ENCODE results near the gene TNFSF8. TPM values are rescaled to one million over a fixed set of nuclear protein-coding genes. Genes with fewer than 3 reads are reported as not detected.

The TNFSF8 gene
- polyA plus RNA-seq, 1 of the 3 experiments (the other 2 are of a cell fraction) = not detected

GRCh38 chr9:114869845-114870244 lies 60.5 kb downstream of the TNFSF8 start:
- CTCF ChIA-PET = interaction anchor here (1.3 kb wide), 1 partner anchor 85 kb away, joined by 3 read pairs; no protein-coding TSS in a partner anchor
- Histone ChIP-seq H3K9me3 (no peaks in the 10 kb centered on the region), H3F3A (replicated peaks; ENCODE audit: insufficient read depth) (no peaks in the 10 kb centered on the region), H3K9me2 (no peaks in the 10 kb centered on the region), H3K36me3 (replicated peaks in 1 of 2; ENCODE audit: control insufficient read depth in 1 of 2, insufficient read depth in 2 of 2, low read length in 1 of 2) (no peaks in the 10 kb centered on the region), H2AFZ (ENCODE audit: low read depth) (no peak overlapping the region), H3K9ac (no peak overlapping the region), H3K4me2 (no peak overlapping the region), H3K4me1 (ENCODE audit: control insufficient read depth in 1 of 2, insufficient read depth in 2 of 2, low read depth in 1 of 2, low read length in 1 of 2) (no peaks in the 10 kb centered on the region), H3K79me2 (ENCODE audit: insufficient read depth) (no peaks in the 10 kb centered on the region), H4K20me1 (ENCODE audit: insufficient read depth) (no peaks in the 10 kb centered on the region), H3K4me3 (ENCODE audit: low read depth in 2 of 2, low read length in 1 of 2) (no peak overlapping the region), H3K27me3 (ENCODE audit: insufficient read depth) (no peaks in the 10 kb centered on the region), H3K27ac (ENCODE audit: low read depth in 2 of 2, low read length in 1 of 2) (no peak overlapping the region)
- POLR2A ChIA-PET = no interaction called here
- no peak for DNase-seq
- TF ChIP-seq YY1 (IDR thresholded peaks at IDR 0.05; ENCODE audit: low read depth) = no peak
- no peak for TF ChIP-seq MAX (IDR thresholded peaks at IDR 0.05; ENCODE audit: low read depth)
- no peak for TF ChIP-seq RXRA (IDR thresholded peaks at IDR 0.05; ENCODE audit: borderline replicate concordance, low read depth)
- TF ChIP-seq, protein P1, sequence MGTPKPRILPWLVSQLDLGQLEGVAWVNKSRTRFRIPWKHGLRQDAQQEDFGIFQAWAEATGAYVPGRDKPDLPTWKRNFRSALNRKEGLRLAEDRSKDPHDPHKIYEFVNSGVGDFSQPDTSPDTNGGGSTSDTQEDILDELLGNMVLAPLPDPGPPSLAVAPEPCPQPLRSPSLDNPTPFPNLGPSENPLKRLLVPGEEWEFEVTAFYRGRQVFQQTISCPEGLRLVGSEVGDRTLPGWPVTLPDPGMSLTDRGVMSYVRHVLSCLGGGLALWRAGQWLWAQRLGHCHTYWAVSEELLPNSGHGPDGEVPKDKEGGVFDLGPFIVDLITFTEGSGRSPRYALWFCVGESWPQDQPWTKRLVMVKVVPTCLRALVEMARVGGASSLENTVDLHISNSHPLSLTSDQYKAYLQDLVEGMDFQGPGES (IDR thresholded peaks at IDR 0.05; ENCODE audit: low read depth, low read length) = no peak
- no peak for TF ChIP-seq ELF1 (IDR thresholded peaks at IDR 0.05)
- no peak for TF ChIP-seq MXI1 (IDR thresholded peaks at IDR 0.05; ENCODE audit: low read depth, low read length)
- WGBS (ENCODE audit: low lambda C conversion rate) = 31% methylated on average over 2 of the region's 3 CpGs

DNA sequence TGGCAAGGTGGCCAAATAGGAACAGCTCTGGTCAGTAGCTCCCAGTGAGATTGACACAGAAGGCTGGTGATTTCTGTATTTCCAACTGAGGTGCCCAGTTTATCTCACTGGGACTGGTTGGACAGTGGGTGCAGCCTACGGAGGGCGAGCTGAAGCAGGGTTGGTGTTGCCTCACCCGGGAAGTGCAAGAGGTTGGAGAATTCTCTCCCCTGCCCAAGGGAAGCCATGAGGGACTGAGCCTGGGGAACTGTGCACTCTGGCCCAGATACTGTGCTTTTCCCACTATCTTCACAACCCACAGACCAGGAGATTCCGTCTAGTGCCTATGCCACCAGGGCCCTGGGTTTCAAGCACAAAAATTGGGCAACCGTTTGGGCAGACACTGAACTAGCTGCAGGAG lies 61.0 kb downstream of the TNFSF8 start:
- 70% methylated on average over 5 of the region's 5 CpGs for WGBS (ENCODE audit: low lambda C conversion rate)
- CTCF ChIA-PET = interaction anchor here (1.3 kb wide), 1 partner anchor 84 kb away, joined by 3 read pairs; no protein-coding TSS in a partner anchor
- POLR2A ChIA-PET = no interaction called here

DNA sequence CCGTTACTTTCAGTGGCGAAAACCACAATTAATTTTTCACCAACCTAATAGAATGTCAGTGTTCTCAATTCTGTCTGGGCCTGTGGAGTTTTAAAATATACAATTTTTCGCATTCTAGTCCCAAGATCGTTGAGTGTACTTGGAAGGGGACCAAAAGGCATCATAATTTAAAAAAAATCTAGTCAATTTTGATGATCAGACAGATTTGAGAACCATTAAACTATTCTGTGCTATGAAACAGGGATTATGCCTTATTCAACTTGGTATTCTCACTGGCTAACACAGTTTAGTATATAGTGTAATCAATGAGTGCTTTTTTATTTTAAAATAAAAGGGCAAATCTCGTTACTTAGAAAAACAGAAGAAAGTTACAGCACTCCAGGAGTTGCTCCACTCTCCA lies 63.1 kb downstream of the TNFSF8 start:
- TF ChIP-seq, protein P1 (IDR thresholded peaks at IDR 0.05; ENCODE audit: low read depth, low read length) = no peak
- TF ChIP-seq RXRA (IDR thresholded peaks at IDR 0.05; ENCODE audit: borderline replicate concordance, low read depth) = no peak
- TF ChIP-seq MXI1 (IDR thresholded peaks at IDR 0.05; ENCODE audit: low read depth, low read length) = no peak
- no peak for TF ChIP-seq FOXJ3 (CRISPR knock-in tag; IDR thresholded peaks at IDR 0.05)
- TF ChIP-seq, protein P2, sequence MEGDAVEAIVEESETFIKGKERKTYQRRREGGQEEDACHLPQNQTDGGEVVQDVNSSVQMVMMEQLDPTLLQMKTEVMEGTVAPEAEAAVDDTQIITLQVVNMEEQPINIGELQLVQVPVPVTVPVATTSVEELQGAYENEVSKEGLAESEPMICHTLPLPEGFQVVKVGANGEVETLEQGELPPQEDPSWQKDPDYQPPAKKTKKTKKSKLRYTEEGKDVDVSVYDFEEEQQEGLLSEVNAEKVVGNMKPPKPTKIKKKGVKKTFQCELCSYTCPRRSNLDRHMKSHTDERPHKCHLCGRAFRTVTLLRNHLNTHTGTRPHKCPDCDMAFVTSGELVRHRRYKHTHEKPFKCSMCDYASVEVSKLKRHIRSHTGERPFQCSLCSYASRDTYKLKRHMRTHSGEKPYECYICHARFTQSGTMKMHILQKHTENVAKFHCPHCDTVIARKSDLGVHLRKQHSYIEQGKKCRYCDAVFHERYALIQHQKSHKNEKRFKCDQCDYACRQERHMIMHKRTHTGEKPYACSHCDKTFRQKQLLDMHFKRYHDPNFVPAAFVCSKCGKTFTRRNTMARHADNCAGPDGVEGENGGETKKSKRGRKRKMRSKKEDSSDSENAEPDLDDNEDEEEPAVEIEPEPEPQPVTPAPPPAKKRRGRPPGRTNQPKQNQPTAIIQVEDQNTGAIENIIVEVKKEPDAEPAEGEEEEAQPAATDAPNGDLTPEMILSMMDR (IDR thresholded peaks at IDR 0.05) = no peak
- no peak for TF ChIP-seq RCOR1 (IDR thresholded peaks at IDR 0.05; ENCODE audit: low read length)
- no peak for TF ChIP-seq RAD21 (IDR thresholded peaks at IDR 0.05; ENCODE audit: low read length)
- TF ChIP-seq TCF12 (IDR thresholded peaks at IDR 0.05) = no peak
- Histone ChIP-seq H3K27me3 (ENCODE audit: insufficient read depth) (no peaks in the 10 kb centered on the region), H4K20me1 (ENCODE audit: insufficient read depth) (no peaks in the 10 kb centered on the region), H3K36me3 (replicated peaks in 1 of 2; ENCODE audit: control insufficient read depth in 1 of 2, insufficient read depth in 2 of 2, low read length in 1 of 2) (no peaks in the 10 kb centered on the region), H3K27ac (ENCODE audit: low read depth in 2 of 2, low read length in 1 of 2) (no peak overlapping the region), H3F3A (replicated peaks; ENCODE audit: insufficient read depth) (no peaks in the 10 kb centered on the region), H3K4me1 (ENCODE audit: control insufficient read depth in 1 of 2, insufficient read depth in 2 of 2, low read depth in 1 of 2, low read length in 1 of 2) (no peaks in the 10 kb centered on the region), H3K9me2 (no peaks in the 10 kb centered on the region), H3K79me2 (ENCODE audit: insufficient read depth) (no peaks in the 10 kb centered on the region), H2AFZ (ENCODE audit: low read depth) (no peak overlapping the region), H3K4me3 (ENCODE audit: low read depth in 2 of 2, low read length in 1 of 2) (no peak overlapping the region), H3K9me3 (no peaks in the 10 kb centered on the region), H3K9ac (no peak overlapping the region), H3K4me2 (no peak overlapping the region)
- CTCF ChIA-PET = interaction anchor here (1.2 kb wide), 1 partner anchor 186 kb away, joined by 3 read pairs; no protein-coding TSS in a partner anchor
- WGBS (ENCODE audit: low lambda C conversion rate) = 66% methylated on average over 5 of the region's 5 CpGs
- DNase-seq = no peak
- POLR2A ChIA-PET = no interaction called here

More for the DNA sequence above, 61.0 kb downstream of the TNFSF8 start:
- Histone ChIP-seq H3K36me3 (replicated peaks in 1 of 2; ENCODE audit: control insufficient read depth in 1 of 2, insufficient read depth in 2 of 2, low read length in 1 of 2) (no peaks in the 10 kb centered on the region), H3F3A (replicated peaks; ENCODE audit: insufficient read depth) (no peaks in the 10 kb centered on the region), H2AFZ (ENCODE audit: low read depth) (no peak overlapping the region), H3K27me3 (ENCODE audit: insufficient read depth) (no peaks in the 10 kb centered on the region), H3K79me2 (ENCODE audit: insufficient read depth) (no peaks in the 10 kb centered on the region), H3K9me2 (no peaks in the 10 kb centered on the region), H3K4me1 (ENCODE audit: control insufficient read depth in 1 of 2, insufficient read depth in 2 of 2, low read depth in 1 of 2, low read length in 1 of 2) (no peaks in the 10 kb centered on the region), H3K4me3 (ENCODE audit: low read depth in 2 of 2, low read length in 1 of 2) (no peak overlapping the region), H3K9me3 (no peaks in the 10 kb centered on the region), H3K27ac (ENCODE audit: low read depth in 2 of 2, low read length in 1 of 2) (no peak overlapping the region), H3K9ac (no peak overlapping the region), H4K20me1 (ENCODE audit: insufficient read depth) (no peaks in the 10 kb centered on the region), H3K4me2 (no peak overlapping the region)
- no peak for DNase-seq
- TF ChIP-seq NRF1 (IDR thresholded peaks at IDR 0.05; ENCODE audit: low read depth, low read length) = no peak

Data from SK-N-SH (cell line).